Fibroblast of the aortic adventitia (primary cell): ENCODE results near the gene RBM24. TPM values are rescaled to one million over a fixed set of nuclear protein-coding genes. Genes with fewer than 3 reads are reported as not detected.
A peak's percentile ranks its signal among the peaks of the same experiment; 100 is the strongest.

Source experiments
- DNase-seq: peaks from one replicate; pipeline ENCODE4 v3.0.0-alpha.2; 2010; ENCODE audit warnings: low read depth
- H3K4me3 ChIP-seq: 2 replicates; pipeline ENCODE4 v1.5.1; 2011; ENCODE audit warnings: low read depth, mild to moderate bottlenecking, control low read depth, low read length, moderate library complexity
- CTCF ChIP-seq: IDR thresholded peaks from 2 replicates; pipeline ENCODE4 v1.5.1; 2011; ENCODE audit warnings: mild to moderate bottlenecking, low read length, control low read depth, inconsistent platforms; ENCODE audit not compliant: insufficient read depth
- total RNA-seq: library from RNA; depleted of rRNA; stranded (reverse); fragments of >200 nt; gene quantifications from 2 replicates; pipeline ENCODE4 v1.2.3, GENCODE V29; 2012; ENCODE audit warnings: low replicate concordance

The RBM24 gene
- total RNA-seq, 1 donor: 1.9 TPM

- TF ChIP-seq CTCF: no peak
- no peak for DNase-seq
- no peak overlapping the region for H3K4me3 ChIP-seq
Observed at GRCh38 chr6:17283074-17283473, 1.9 kb downstream of the RBM24 start.

GRCh38 chr6:17289630-17290061 lies 8.5 kb downstream of the RBM24 start:
- no peak overlapping the region for H3K4me3 ChIP-seq
- DNase-seq: no peak
- TF ChIP-seq CTCF: no peak

GRCh38 chr6:17291778-17292177 lies 10.6 kb downstream of the RBM24 start:
- no peak for DNase-seq
- H3K4me3 ChIP-seq: no peak overlapping the region
- no peak for TF ChIP-seq CTCF

GRCh38 chr6:17292600-17293133 lies 11.5 kb downstream of the RBM24 start:
- no peak for DNase-seq
- H3K4me3 ChIP-seq: no peak overlapping the region
- TF ChIP-seq CTCF: no peak

GRCh38 chr6:17293395-17293794 lies 12.2 kb downstream of the RBM24 start:
- DNase-seq: no peak
- no peak overlapping the region for H3K4me3 ChIP-seq
- TF ChIP-seq CTCF: no peak

GRCh38 chr6:17297271-17298080 lies 16.3 kb downstream of the RBM24 start:
- peak; percentile 6 for DNase-seq
- no peak overlapping the region for H3K4me3 ChIP-seq
- TF ChIP-seq CTCF: no peak

- TF ChIP-seq CTCF: no peak
- no peak for DNase-seq
- H3K4me3 ChIP-seq: no peak overlapping the region
Observed at GRCh38 chr6:17298257-17298656, 17.1 kb downstream of the RBM24 start.
